Stimulated activated CD8-positive, alpha-beta memory T cell treated with anti-CD3 and anti-CD28 coated beads, Interleukin-4, amount 100 ng/mL, for 1 hour (primary cell): Measurements from ENCODE around the gene AGBL1.

Experiments used
- DNase-seq, 2 donors: peaks; one replicate each; pipeline ENCODE4 v3.0.0-alpha.2; 2020; ENCODE audit warnings: low read depth in 2 of 2, low spot score in 1 of 2

AGBL1 gene

DNA sequence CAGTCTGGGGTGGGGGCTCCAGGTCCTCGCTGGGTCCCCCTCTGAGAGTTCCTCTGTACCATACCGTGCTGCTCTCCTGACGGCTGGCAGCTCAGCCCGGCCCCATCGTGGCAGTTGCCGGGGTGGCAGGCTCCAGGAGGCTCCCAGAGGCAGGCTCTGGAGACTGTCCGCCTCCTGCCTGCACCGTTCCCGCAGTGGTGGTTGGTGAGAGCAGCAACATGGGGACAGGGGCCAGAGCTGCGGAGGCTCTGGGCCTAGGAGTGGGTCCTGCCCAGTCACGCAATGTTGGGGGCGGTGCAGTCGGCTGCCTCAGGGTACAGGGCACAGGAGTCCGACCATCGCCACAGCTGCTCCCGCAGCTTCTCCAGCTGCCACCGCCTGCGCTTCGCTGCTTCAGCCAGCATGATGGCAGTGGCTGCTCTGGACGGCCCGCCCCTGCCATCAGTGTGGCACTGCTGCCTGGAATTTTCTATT is 492.7 kb downstream of the AGBL1 start:
- DNase-seq = no peak

DNA sequence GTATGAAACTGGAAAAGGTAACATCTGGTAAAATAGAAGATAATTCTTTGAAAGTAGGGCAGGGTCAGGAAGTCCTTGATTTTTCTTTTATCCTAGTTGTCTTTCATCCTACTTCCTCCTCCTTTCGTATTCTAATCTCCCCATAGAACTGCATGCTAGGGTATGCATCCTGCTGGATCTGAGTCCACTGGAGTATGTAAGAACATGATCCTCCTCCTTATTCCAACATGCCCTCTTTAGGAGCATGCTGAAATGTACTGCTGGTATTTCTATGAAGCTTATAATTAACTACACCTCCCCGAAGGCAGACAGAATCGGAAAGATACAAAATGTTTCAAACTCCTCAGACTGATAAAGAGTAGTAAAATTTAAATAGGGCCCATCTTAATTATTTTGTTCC is 493.8 kb downstream of the AGBL1 start:
- DNase-seq = no peak

DNA sequence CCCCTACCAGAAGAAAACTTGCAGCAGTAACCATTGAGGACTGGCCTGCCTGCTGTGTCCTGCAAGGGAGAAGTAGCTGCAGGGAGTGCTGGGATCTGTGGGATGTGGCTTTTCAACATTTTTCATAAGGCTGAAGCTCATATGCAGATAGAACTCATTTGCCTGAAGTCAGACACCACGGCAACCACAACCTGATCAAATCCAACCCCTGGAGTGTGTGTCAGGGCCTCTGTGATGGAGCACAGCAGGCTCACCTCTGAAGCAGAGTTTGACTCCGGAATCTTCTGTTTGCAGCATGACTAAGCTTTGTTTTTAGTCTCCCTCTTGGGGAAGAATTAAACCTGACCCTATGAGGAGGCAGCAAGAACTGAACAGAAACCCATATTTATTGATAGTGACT is 508.7 kb downstream of the AGBL1 start:
- no peak for DNase-seq

DNA sequence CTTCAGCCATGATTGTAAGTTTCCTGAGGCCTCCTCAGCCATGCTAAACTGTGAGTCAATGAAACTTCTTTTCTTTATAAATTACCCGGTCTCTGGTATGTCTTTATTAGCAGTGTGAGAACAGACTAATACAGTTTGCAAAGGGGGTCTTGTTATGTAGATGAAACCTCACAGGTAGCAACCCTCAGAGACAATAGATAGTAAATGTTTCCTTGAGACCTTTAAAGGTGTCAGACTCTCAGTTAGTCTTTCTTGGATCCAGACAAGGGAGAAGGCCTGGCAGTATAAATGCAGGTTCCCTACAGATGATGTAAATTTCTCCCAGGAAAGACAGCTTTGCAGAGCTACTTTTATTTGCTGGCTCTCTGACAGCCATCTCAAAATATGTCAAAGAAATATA is 510.8 kb downstream of the AGBL1 start:
- DNase-seq = no peak

DNA sequence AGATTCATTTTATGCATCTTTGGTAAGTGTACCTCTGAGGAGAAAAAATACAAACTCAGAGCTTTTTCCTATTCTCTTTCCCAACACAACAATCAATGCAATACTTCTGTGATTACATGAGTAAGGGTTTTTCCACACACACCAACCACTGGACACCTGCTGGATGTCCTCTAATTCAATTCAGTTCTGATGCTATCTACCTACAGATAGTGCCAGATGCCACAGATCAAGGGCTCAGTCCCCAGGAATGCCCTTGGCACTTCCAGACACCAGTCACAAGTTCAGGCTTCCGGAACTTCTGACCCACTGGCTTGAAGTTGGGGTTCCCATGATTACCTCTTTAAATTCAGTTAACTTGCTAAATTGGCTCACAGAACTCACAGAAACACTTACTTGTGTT is 511.5 kb downstream of the AGBL1 start:
- DNase-seq = no peak

DNA sequence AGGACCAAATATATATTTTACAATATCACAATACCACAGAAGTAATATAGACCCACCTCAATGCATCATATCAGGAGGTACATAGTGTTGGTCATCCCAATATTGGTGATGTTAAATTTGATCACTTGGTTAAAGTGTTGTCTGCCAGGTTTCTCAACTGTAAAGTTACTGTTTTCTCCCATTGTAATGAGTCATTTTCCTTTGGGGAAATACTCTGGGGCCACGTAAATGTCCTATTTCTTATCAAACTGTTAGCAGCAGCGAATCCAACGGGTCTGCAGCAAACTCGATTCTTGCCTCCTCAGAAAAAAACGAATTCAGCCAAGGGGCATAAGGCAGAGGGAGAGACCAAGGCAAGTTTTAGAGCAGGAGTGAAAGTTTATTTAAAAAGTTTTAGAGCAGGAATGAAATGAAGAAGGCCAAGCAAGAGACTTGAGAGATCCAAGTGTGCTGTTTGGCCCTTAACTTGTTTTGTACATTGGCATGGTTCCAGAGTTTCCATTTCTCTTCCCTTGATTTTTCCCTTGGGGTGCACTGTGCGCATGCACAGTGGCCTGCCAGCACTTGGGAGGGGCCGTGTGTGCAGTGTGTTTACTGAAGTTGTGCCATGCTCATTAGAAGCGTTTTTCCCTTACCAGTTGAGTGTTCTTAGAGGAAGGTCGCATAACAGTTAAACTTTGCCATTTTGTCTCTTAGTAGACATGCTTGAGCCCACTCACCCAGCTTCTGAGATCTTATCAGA is 512.5 kb downstream of the AGBL1 start:
- no peak for DNase-seq

DNA sequence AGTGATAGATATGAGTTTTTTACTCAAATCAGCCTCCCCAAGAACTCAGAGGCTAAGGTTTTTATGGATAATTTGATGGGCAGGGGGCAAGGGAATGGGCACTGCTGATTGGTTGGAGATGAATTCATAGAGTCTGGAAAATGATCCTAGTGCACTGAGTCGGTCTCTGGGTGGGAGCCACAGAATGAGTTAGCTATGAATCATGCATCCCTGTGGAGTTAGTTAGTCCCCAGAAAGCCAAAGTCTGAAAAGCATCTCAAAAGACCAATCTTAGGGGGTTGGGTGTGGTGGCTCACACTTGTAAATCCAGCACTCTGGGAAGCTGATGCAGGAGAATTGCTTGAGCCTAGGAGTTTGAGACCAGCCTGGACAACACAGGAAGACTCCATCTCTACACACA is 516.1 kb downstream of the AGBL1 start:
- DNase-seq = no peak

DNA sequence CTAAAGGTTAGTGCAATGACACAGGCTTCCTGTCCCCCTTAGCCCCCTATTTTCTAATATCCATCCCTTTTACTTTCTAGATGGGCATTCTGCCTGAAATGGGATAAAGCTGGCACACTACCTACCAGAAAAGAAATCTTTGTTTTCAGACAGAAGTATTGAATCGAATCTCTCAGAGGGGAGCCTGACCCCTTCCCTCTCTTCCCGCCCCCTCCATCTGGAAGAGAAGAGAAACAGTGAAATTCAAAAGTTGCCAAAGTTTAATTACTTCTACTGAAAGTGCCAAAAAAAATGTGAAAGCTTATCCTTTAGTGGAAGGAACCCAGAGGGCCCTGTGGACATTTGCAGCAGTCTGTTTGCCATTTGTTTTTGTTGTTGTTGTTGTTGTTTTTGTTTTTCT is 523.8 kb downstream of the AGBL1 start:
- no peak for DNase-seq

DNA sequence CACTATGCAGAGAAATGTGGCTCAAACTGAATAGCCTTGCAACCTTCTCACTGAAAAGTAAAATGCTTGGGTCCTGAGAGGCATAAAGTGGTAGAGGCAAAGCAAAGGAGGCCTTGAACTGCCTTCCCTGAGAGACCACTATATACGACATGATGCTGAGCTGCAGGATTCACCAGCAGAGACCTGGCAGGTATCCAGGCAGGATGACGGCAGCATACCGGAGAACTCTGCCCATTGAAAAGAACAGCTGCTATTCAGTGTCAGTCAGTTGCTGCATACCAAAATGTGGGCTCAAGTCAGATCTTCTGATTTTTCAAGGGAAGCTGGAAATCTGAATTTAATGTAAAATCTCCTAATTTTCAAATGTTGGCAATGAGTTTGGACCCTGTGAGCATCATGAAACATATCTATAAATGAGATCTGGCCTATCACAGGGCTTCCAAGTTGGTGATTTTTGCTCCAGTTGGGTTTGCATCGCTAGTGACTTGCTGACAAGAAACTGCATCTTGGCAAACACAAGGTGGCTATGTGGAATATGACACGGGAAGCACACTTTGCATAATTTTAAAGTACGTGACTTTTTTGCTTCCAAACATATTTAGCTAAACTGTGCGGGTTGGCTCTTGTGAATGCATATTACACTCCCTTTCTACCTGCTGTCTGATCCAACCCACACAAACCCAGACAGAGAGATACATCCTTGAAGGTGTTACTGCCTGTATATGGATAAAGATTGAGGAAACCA is 529.0 kb downstream of the AGBL1 start:
- no peak for DNase-seq

DNA sequence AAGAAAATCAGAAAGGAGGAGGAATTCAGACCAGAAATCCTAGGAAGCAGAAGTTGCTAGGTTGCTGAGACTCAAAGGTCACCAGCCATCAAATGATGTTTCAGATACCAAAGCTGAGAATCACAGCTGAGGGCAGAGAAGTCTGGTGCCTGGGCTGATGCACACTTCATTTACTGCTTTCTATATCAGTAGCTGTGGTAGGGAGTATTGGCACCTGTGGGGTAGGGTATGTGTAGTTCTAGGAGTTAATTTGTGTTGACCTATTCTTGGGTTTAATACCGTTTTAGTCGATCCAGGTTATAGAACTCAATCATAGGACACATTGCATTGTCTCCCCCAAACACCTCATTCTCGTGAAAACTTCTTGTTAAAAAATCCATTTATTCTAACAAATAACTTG is 529.6 kb downstream of the AGBL1 start:
- no peak for DNase-seq

DNA sequence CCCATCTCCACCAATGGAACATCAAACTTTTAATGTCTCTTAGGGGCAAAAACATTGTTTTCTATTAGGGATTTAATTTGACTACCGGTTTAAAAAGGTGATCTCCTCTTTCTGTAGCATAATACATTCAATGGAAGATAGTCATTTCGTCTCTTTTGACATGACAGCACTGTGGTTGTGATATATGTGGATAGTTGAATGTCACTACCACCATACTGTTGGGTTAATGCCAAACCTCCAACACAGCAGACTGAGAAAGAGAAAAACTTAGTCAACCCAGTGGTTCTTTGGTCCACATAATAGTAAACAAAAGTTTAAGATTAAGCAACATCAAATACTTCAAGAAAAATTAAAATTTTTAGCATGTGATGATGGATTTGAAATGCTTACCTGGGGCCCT is 530.4 kb downstream of the AGBL1 start:
- no peak for DNase-seq

DNA sequence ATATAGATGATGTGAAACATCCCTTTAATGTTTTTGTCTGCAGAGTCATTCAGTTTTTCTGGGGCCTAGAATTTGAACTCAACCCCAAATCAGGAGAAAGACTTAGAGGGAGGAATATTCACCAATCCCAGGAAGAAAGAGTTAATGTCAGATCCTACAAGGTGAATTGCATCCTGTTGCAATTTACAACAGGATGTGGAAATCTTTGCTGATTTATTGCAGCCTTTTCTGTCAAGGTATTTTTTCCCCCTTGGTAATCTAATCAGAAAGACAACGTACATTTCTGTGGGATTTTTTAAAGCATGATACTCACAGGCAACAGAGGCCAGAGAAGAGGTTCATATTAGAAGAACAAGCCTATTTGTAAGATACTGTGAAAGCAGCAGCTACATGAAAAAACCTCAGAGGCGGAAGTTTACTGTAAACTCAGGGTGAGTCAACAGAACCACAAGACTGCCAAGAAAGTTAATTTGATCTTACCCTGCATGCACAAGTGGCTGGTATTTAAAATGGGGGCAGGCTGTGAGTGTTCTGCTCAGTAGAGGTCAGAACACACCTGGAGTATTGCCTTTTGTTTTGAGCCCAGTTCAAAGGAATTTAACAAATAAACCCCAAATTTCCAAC is 531.9 kb downstream of the AGBL1 start:
- DNase-seq = no peak

DNA sequence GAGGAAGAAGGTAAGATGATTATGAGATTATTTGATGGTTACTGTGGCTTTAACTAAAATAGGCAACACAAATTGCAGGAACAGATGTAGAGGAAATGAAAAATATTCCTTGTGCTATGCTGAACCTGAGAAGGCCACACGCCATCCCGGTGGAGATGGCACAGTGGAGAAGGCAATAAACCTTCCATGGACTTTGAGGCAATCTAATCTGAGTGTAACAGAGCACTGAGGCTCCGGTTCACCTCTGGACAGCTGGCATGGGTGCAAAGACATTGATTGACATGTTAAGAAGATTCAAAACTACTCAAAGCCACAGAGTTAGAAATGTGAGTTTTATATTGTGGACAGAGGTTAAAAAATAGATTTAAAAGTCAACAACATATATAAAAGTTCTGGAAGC is 535.7 kb downstream of the AGBL1 start:
- no peak for DNase-seq

DNA sequence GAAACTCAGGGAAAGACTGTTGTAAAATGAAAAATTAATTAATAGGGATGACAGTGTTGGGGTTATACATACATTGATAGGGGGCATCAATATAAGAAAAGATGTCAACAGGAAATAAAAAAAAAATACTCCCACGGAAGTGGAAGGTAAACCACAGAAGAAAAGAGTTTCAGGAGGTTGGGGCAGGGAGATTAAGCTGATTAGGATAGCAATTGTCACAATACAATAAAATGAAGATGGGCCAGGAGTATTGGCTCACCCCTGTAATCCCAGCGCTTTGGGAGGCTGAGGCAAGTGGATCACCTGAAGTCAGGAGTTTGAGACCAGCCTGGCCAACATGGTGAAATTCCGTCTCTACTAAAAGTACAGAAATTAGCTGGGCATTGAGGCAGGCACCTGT is 536.1 kb downstream of the AGBL1 start:
- no peak for DNase-seq

DNA sequence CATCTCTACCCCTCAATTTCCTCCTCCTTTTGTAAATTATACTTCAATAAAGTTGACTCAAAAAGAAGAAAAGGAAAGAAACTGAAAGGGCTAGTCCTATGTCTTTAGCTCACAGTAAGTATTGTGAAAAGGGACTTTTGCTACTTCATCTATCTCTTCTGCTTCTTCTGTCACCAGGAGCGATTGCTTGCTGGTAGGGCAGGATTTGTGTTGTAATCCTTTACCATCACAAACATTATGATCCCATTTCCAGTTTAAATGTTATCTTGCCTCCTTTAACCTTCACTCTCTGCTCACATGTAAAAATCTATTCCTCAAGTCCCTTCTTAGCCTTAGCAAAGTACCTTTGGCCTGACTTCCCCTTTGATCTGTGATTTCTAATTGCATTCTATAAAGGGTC is 537.1 kb downstream of the AGBL1 start:
- DNase-seq = no peak

DNA sequence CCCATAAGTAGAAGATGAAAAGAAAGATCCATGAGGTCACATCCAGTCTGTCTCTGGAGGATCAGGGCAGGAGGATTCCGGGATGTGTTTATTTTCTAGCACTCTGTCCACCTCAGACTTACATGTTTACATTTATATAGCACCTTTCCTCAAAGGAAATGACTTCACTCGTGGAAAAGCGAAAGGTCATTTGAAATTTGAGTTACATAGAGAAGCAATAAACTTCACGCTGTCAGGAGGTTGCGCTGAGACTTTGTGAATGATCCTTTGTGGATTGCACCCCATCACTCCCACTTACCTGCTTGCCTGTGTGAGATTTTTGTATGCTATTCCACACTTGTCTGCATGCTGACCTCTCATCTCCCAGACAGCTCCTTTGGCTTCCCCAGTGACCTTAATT is 540.5 kb downstream of the AGBL1 start:
- no peak for DNase-seq

DNA sequence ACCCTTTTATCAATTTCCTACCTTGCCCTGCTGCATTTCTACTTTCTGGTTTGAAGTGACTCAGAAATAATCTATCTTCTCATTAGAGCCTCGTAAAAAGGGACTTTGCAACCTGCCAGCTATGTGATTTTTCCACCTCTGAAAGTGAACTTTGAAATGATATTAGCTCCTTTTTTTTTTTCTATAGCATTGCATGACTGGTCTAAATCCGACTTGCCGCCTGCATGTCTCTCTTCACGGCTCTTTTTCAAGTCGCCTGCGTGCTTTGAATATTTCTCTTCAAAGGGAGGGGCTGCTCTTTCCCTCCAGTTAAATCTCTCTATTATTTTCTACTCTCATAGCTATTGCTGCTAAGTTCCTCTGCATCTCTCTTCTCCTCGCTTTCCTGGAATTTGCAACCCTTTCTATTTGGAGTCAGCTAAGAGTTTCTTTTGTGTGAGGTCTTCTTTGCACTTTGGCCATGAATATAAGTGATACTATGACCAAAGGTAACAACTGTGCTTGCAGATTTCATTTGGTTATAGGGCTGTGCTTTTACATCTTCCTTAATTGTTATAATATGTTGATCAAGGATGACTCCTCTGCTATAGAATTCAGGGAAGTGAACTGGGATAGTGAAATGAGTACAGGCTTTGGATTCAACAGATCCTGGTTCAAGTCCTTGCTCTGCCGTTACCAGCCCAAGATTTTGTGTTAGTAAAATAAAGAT is 541.1 kb downstream of the AGBL1 start:
- no peak for DNase-seq

DNA sequence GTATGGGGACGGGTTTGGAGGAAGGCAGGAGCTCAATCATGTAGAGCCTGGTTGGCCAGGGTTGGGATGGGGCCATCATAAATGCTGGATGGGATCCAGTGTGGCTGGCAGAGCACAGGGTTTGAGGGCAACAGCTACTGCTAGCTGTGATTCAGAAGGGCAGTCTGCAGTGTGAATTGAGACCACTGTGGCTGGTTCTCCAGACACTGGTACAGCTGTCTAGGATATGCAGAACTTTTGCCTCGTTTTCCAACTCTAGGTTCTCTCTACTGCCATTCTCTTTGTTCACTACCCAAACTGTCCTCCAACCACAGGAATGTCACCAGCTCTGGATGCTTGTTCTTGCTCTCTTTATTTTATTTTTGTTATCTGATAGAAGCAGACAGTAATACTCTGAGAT is 543.6 kb downstream of the AGBL1 start:
- DNase-seq = no peak

DNA sequence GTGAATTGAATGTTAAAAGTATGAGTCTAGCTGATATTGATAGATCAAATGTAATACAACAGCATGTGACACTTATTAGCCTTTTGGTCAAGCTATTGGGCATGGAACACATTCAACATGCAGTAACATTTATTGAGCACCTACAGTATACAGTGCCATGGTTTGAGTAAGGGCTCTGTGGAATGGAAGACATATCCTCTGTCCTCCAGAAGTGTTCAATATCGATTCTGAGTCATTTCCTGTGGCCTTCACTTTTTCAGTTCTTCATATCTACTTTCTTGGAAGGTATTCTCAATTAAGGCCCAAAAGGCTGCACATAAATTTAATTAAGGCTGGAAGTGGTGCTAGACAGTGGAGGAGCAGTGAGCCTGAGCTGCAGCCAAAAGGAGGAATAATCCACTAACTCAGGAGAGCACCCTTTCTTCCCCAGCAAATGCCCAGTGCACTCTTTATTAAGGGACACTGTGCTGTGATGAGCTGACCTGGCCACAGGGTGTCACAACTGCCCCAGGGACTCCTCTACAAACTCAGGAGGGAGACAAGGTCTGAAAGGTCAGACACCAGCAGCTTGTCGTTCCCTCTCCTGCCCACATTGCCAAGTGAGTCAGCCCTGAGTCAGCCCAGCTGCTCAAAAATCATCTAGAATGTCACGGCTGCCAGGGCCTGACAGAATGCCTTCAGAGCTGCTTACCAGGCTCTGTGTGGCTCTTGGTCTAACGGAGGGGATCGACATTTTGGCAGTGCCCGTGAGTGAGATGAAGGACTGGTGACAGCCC is 544.8 kb downstream of the AGBL1 start:
- DNase-seq = peak; percentile 19 to 37

DNA sequence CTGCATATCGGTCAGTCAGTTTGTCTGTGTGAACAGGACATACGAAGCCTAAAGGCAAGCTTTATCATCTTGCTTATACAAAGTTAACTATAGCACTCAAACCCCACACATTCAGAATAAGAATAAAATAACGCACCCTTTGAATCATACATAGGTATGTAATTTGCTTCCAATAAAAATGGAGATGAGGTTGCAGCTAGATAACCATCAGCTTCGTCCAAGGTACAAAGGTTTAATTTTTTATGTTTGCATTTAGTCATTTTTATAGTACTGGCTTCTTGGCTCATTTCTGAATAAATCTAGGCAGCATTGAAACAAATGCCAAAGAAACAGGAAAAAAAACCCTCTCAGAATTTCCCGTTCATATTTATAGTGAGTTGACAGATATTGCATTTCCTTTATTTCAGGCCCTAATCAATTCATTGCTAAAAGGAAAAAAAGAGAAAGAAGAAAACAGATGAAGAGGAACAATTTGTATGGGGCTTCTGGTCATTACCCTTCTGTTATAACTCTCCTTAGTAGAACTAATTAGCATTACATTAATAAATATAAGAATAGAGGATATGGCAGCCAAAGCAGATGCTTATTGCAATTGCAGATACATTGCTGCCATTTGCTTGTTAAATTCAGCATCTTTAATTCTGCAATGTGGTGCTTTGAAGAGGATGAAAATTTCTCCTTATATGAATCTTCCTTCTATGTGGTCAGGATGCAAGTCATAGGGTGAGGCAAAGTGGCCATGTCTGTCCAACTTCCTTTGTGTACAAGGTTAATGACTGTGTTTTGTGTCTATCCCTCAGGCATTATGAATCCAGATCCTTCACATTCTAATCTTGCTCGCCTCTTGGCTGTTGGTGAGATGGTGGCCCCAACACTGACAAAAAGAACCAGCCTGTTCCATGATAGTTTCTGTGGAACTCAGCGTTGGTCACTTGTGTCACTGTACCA is 550.0 kb downstream of the AGBL1 start:
- no peak for DNase-seq
